A673 (cell line): ENCODE data around the gene ISOC2. TPM values are rescaled to one million over a fixed set of nuclear protein-coding genes. Genes with fewer than 3 reads are reported as not detected.

Source experiments
- BruUV-seq: library from RNA; stranded (reverse); fragments of 400-500 nt; replicated peaks from 2 replicates; lab custom pipeline; 2021; lab: Mats Ljungman, UMichigan
- CTCF ChIA-PET: fragments of 300-600 bp; sonication (Branson Sonifier 250); formaldehyde crosslinking; loops from one replicate; lab custom pipeline; 2022; ENCODE audit warnings: antibody characterized with exemption; lab: Charles Lee
- POLR2A ChIA-PET: fragments of 300-600 bp; sonication (Branson Sonifier 250); formaldehyde crosslinking; loops from one replicate; lab custom pipeline; 2022; ENCODE audit warnings: antibody characterized with exemption; ENCODE audit not compliant: low non-redundant PET; lab: Charles Lee
- DNase-seq: peaks from one replicate; pipeline ENCODE4 v3.0.0-alpha.2; 2015; ENCODE audit warnings: low spot score
- H3K27ac ChIP-seq: fragments of 200-600 bp; sonication (generic); 2 replicates; pipeline ENCODE4 v1.5.1; 2016; ENCODE audit warnings: mixed run types, low read depth, mild to moderate bottlenecking, mixed read lengths, antibody characterized with exemption, low read length; ENCODE audit not compliant: poor library complexity, severe bottlenecking
- H3K27me3 ChIP-seq: fragments of 200-600 bp; sonication (generic); replicated peaks from 2 replicates; pipeline ENCODE4 v1.6.1; 2017; ENCODE audit warnings: mixed run types, low read depth, mild to moderate bottlenecking, mixed read lengths, antibody characterized with exemption, low read length; ENCODE audit not compliant: insufficient read depth, poor library complexity
- H3K36me3 ChIP-seq: fragments of 200-600 bp; sonication (generic); 2 replicates; pipeline ENCODE4 v1.6.1; 2016; ENCODE audit warnings: mixed run types, mild to moderate bottlenecking, mixed read lengths, antibody characterized with exemption, low read length; ENCODE audit not compliant: insufficient read depth, poor library complexity, severe bottlenecking
- H3K4me1 ChIP-seq: fragments of 200-600 bp; sonication (generic); 2 replicates; pipeline ENCODE4 v1.6.1; 2017; ENCODE audit warnings: mixed run types, mild to moderate bottlenecking, mixed read lengths, antibody characterized with exemption, low read length; ENCODE audit not compliant: insufficient read depth, poor library complexity, severe bottlenecking
- H3K4me3 ChIP-seq: fragments of 200-600 bp; sonication (generic); 2 replicates; pipeline ENCODE4 v1.5.1; 2016; ENCODE audit warnings: low read depth, mixed run types, mild to moderate bottlenecking, mixed read lengths, low read length; ENCODE audit not compliant: poor library complexity, severe bottlenecking
- H3K9me3 ChIP-seq: fragments of 200-600 bp; sonication (generic); 2 replicates; pipeline ENCODE4 v1.6.1; 2016; ENCODE audit warnings: mixed run types, low read depth, mild to moderate bottlenecking, mixed read lengths, antibody characterized with exemption, low read length; ENCODE audit not compliant: poor library complexity, severe bottlenecking
- EZH2 ChIP-seq: fragments of 200-600 bp; sonication (generic); IDR thresholded peaks from 2 replicates; pipeline ENCODE4 v1.6.1; 2017; ENCODE audit warnings: borderline replicate concordance, low read depth, mild to moderate bottlenecking, mixed read lengths, antibody characterized with exemption, low read length; ENCODE audit not compliant: poor library complexity, severe bottlenecking
- intact Hi-C: fragments of 100-400 bp; cut with micrococcal nuclease; formaldehyde crosslinking; loops from one replicate; pipeline ENCODE4 v1.10.0; 2022; ENCODE audit not compliant: unreplicated experiment
- total RNA-seq: library from RNA; stranded (reverse); gene quantifications from 2 replicates; pipeline ENCODE4 v1.2.3, GENCODE V29; 2021
- TF ChIP-seq, protein P1 (sequence below): fragments of 300-800, 200-600 bp; sonication (generic); conservative IDR thresholded peaks from 2 replicates; pipeline ENCODE4 v1.5.1; 2017; ENCODE audit warnings: low read depth, mild to moderate bottlenecking, antibody characterized with exemption, low read length, moderate library complexity, mixed read lengths

The ISOC2 gene
- total RNA-seq, 1 experiment from 2014 or later = 33.2 TPM

DNA sequence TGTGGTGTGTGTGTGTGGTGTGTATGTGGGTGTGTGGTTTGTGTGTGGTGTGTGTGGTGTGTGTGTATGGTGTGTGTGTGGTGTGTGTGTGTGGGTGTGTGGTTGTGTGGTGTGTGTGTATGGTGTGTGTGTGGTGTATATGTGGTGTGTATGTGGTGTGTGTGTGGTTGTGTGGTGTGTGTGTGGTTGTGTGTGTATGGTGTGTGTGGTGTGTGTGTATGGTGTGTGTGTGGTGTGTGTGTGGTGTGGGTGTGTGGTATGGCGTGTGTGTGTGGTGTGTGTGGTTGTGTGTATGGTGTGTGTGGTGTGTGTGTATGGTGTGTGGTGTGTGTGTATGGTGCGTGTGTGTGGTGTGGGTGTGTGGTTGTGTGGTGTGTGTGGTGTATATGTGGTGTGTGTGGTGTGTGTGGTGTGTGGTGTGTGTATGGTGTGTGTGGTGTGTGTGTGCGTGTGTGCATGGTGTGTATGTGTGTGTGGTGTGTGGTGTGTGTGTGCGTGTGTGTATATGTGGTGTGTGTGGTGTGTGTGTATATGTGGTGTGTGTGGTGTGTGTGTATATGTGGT lies 27.0 kb downstream of the ISOC2 start:
- H3K9me3 ChIP-seq = no peaks in the 10 kb centered on the region
- no TSS peak for BruUV-seq
- H3K4me1 ChIP-seq = no peaks in the 10 kb centered on the region
- intact Hi-C loops = no loop called here
- H3K36me3 ChIP-seq = no peaks in the 10 kb centered on the region
- POLR2A ChIA-PET = no interaction called here
- no peak overlapping the region for H3K27ac ChIP-seq
- H3K27me3 ChIP-seq = no peaks in the 10 kb centered on the region
- no peak for TF ChIP-seq EZH2
- TF ChIP-seq, protein P1, sequence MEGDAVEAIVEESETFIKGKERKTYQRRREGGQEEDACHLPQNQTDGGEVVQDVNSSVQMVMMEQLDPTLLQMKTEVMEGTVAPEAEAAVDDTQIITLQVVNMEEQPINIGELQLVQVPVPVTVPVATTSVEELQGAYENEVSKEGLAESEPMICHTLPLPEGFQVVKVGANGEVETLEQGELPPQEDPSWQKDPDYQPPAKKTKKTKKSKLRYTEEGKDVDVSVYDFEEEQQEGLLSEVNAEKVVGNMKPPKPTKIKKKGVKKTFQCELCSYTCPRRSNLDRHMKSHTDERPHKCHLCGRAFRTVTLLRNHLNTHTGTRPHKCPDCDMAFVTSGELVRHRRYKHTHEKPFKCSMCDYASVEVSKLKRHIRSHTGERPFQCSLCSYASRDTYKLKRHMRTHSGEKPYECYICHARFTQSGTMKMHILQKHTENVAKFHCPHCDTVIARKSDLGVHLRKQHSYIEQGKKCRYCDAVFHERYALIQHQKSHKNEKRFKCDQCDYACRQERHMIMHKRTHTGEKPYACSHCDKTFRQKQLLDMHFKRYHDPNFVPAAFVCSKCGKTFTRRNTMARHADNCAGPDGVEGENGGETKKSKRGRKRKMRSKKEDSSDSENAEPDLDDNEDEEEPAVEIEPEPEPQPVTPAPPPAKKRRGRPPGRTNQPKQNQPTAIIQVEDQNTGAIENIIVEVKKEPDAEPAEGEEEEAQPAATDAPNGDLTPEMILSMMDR = no peak
- CTCF ChIA-PET = no interaction called here
- no peak for DNase-seq
- no peak overlapping the region for H3K4me3 ChIP-seq

DNA sequence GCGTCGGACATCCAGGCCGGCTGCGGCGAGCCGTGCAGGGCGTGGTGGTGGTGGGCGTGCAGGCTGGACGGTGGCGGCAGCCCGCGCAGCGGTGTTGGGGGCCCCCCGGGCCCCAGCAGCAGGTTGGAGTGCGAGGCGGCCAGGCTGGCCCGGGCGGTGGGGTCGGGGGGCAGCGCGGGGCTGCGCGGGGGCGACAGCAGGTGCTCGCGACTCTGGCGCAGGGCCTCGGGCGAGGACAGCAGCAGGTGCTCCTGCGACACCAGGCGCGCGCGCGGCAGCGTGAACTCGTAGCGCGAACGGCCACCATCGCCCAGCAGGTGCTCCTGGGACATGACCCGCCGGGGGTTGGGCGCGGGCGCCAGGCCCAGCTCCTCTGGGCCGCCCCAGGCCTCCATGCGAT lies 28.1 kb downstream of the ISOC2 start:
- TF ChIP-seq EZH2 = no peak
- TF ChIP-seq, protein P1 = no peak
- DNase-seq = no peak
- no peaks in the 10 kb centered on the region for H3K4me1 ChIP-seq
- no TSS peak for BruUV-seq
- no peak overlapping the region for H3K4me3 ChIP-seq
- ChIA-PET CTCF (no interaction called here), POLR2A (no interaction called here)
- no peaks in the 10 kb centered on the region for H3K36me3 ChIP-seq
- no peaks in the 10 kb centered on the region for H3K27me3 ChIP-seq
- intact Hi-C loops = no loop called here
- no peaks in the 10 kb centered on the region for H3K9me3 ChIP-seq
- no peak overlapping the region for H3K27ac ChIP-seq

DNA sequence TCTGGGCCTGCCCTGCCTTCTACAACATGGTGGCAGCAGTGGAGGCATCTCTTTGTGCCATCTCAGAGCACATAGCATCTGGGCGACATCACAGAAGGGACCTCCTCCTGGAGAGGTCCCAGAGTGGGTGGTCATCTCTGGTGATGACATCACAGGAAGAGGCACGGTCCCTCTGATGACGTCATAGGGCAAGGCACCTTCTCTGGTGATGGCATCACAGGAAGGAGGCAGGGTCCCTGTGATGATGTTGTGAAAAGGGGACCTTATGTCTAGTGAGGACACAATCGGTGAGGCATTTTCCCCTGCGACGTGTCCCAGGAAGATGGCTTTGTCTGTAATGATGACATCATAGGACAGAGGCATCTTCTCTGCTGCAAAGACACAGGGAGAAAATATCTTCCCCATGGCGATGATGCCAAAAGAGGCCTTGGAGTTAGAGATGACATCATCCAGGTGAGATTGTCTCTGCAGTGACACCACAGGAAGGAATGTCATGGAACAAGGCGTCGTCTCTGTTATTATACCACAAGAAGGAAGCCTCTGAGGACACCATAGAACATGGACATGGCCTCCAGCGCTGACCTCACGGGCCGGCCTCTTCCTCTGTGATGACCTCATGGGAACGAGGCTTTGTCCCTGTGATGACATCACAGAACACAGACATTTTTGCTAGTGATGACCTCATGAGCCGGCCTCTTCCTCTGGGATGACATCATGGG lies 29.0 kb downstream of the ISOC2 start:
- Histone ChIP-seq H3K36me3 (no peaks in the 10 kb centered on the region), H3K4me1 (no peaks in the 10 kb centered on the region), H3K4me3 (no peak overlapping the region), H3K9me3 (no peaks in the 10 kb centered on the region), H3K27ac (no peak overlapping the region), H3K27me3 (no peaks in the 10 kb centered on the region)
- ChIA-PET POLR2A (no interaction called here), CTCF (no interaction called here)
- TF ChIP-seq EZH2 = no peak
- TF ChIP-seq, protein P1 = no peak
- no TSS peak for BruUV-seq
- intact Hi-C loops = no loop called here
- DNase-seq = no peak
